Measurements from ENCODE around the gene KIAA0753. TPM values are rescaled to one million over a fixed set of nuclear protein-coding genes. Genes with fewer than 3 reads are reported as not detected.

The KIAA0753 gene
- total and polyA plus RNA-seq, 10 of the 15 experiments (the other 5 are each of a cell fraction or from before 2014, with no cell fraction given) = 2.2 to 15.2 (median 7.7) TPM

DNA sequence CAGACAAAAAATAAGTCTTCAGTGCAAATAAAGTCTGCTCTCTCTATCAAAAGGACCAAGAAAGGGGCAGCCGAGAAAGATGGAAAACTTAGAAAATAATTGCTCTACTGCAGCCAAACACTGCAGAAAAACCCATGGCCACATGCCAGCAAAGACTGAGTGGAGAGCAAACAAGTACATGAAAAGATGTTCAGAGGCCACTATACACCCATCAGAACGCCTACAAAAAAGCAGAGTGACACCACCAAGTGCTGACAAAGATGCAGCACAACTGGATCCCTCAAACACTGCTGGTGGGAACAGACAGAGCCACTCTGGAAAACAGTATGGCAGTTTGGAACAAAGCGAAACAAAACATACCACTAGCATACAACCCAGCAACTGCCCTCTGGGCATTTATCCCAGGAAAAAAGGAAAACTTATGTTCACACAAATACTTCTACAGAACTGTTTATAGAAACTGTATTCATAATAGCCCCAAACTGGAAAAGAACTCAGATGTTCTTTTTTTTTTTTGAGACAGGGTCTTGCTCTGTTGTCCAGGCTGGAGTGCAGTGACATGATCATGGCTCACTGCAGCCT, 36.7 kb downstream of the KIAA0753 start (continued):
- TF ChIP-seq PKNOX1 (IDR thresholded peaks at IDR 0.05) (no peak), NFXL1 (IDR thresholded peaks at IDR 0.05; ENCODE audit: borderline replicate concordance) (no peak), SIN3A (IDR thresholded peaks at IDR 0.05; ENCODE audit: low read depth, low read length) (no peak), CBFB (IDR thresholded peaks at IDR 0.05; ENCODE audit: low read depth) (no peak), ETV6 (conservative IDR thresholded peaks at IDR 0.05 in 1 of 2, IDR thresholded peaks at IDR 0.05 in 1 of 2; ENCODE audit: borderline replicate concordance in 1 of 2, low read depth in 1 of 2) (no peak), POLR2AphosphoS5 (IDR thresholded peaks at IDR 0.05; ENCODE audit: low read length) (no peak)
- TF ChIP-seq, protein P1, sequence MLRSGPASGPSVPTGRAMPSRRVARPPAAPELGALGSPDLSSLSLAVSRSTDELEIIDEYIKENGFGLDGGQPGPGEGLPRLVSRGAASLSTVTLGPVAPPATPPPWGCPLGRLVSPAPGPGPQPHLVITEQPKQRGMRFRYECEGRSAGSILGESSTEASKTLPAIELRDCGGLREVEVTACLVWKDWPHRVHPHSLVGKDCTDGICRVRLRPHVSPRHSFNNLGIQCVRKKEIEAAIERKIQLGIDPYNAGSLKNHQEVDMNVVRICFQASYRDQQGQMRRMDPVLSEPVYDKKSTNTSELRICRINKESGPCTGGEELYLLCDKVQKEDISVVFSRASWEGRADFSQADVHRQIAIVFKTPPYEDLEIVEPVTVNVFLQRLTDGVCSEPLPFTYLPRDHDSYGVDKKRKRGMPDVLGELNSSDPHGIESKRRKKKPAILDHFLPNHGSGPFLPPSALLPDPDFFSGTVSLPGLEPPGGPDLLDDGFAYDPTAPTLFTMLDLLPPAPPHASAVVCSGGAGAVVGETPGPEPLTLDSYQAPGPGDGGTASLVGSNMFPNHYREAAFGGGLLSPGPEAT (IDR thresholded peaks at IDR 0.05; ENCODE audit: low read depth) = no peak
- TF ChIP-seq, protein P2, sequence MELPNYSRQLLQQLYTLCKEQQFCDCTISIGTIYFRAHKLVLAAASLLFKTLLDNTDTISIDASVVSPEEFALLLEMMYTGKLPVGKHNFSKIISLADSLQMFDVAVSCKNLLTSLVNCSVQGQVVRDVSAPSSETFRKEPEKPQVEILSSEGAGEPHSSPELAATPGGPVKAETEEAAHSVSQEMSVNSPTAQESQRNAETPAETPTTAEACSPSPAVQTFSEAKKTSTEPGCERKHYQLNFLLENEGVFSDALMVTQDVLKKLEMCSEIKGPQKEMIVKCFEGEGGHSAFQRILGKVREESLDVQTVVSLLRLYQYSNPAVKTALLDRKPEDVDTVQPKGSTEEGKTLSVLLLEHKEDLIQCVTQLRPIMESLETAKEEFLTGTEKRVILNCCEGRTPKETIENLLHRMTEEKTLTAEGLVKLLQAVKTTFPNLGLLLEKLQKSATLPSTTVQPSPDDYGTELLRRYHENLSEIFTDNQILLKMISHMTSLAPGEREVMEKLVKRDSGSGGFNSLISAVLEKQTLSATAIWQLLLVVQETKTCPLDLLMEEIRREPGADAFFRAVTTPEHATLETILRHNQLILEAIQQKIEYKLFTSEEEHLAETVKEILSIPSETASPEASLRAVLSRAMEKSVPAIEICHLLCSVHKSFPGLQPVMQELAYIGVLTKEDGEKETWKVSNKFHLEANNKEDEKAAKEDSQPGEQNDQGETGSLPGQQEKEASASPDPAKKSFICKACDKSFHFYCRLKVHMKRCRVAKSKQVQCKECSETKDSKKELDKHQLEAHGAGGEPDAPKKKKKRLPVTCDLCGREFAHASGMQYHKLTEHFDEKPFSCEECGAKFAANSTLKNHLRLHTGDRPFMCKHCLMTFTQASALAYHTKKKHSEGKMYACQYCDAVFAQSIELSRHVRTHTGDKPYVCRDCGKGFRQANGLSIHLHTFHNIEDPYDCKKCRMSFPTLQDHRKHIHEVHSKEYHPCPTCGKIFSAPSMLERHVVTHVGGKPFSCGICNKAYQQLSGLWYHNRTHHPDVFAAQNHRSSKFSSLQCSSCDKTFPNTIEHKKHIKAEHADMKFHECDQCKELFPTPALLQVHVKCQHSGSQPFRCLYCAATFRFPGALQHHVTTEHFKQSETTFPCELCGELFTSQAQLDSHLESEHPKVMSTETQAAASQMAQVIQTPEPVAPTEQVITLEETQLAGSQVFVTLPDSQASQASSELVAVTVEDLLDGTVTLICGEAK (IDR thresholded peaks at IDR 0.05; ENCODE audit: borderline replicate concordance) = no peak
